Activated CD4-positive, alpha-beta T cell treated with anti-CD3 and anti-CD28 coated beads for 4 hours (primary cell): Measurements from ENCODE around the gene CACNA1B.
"Not testable (repeated sequence)": the region's sequence is repeated elsewhere in the genome, so short reads cannot be mapped to it uniquely, and the experiment has no call there.

ENCODE experiments used
- DNase-seq, 2 donors: peaks; one replicate each; pipeline ENCODE4 v3.0.0-alpha.2; 2020

The CACNA1B gene

GRCh38 chr9:138078846-138079245 lies 201.3 kb downstream of the CACNA1B start:
- DNase-seq, result no peak

- no peak for DNase-seq
These were observed 203.4 kb downstream of the CACNA1B start for GRCh38 chr9:138080979-138081378.

- no peak for DNase-seq
These were observed 205.5 kb downstream of the CACNA1B start for GRCh38 chr9:138082918-138083636.

- no peak for DNase-seq
These were observed 206.3 kb downstream of the CACNA1B start for GRCh38 chr9:138083873-138084272.

- no peak for DNase-seq
These were observed 208.0 kb downstream of the CACNA1B start for GRCh38 chr9:138085568-138085967.

GRCh38 chr9:138092057-138092456 lies 214.5 kb downstream of the CACNA1B start:
- DNase-seq, result not testable (repeated sequence)

- DNase-seq, result no peak
These were observed 216.4 kb downstream of the CACNA1B start for GRCh38 chr9:138094028-138094427.

- no peak for DNase-seq
These were observed 218.4 kb downstream of the CACNA1B start for GRCh38 chr9:138095813-138096518.

GRCh38 chr9:138096519-138096845 lies 218.9 kb downstream of the CACNA1B start:
- DNase-seq, result no peak

- no peak for DNase-seq
These were observed 220.0 kb downstream of the CACNA1B start for GRCh38 chr9:138097501-138097991.

GRCh38 chr9:138098116-138098907 lies 220.7 kb downstream of the CACNA1B start:
- DNase-seq, result no peak

- DNase-seq, result no peak
These were observed 221.6 kb downstream of the CACNA1B start for GRCh38 chr9:138098908-138099791.

GRCh38 chr9:138099803-138100598 lies 222.4 kb downstream of the CACNA1B start:
- DNase-seq, result no peak

- no peak for DNase-seq
These were observed 223.2 kb downstream of the CACNA1B start for GRCh38 chr9:138100711-138101350.

GRCh38 chr9:138101444-138102234 lies 224.1 kb downstream of the CACNA1B start:
- no peak for DNase-seq

GRCh38 chr9:138102246-138103051 lies 224.9 kb downstream of the CACNA1B start:
- DNase-seq, result no peak

- no peak for DNase-seq
These were observed 225.7 kb downstream of the CACNA1B start for GRCh38 chr9:138103111-138103848.

GRCh38 chr9:138103849-138104206 lies 226.2 kb downstream of the CACNA1B start:
- no peak for DNase-seq
